Heart right ventricle (tissue), 16 donors: ENCODE results near the gene CTNNB1. TPM values are rescaled to one million over a fixed set of nuclear protein-coding genes. Genes with fewer than 3 reads are reported as not detected.

Experiments used
- ATAC-seq, 8 donors: fragments of 200-7000 bp; cut with Tn5 transposase; one replicate each; pipeline ENCODE4 v1.9.1; 2020; ENCODE audit warnings: mild to moderate bottlenecking in 8 of 8, moderate library complexity in 8 of 8, moderate number of reproducible peaks in 1 of 8
- DNase-seq, 2 donors: peaks; one replicate each; pipeline ENCODE4 v3.0.0-alpha.2; 2020
- H3K27ac ChIP-seq, 10 donors: fragments of 200-600 bp; sonication (generic) in 2 of 10; one replicate each; pipeline versions ENCODE4 v1.5.0 to v1.8.0; 2020 to 2022; ENCODE audit warnings: mild to moderate bottlenecking in 3 of 10
- H3K27me3 ChIP-seq, 7 donors: fragments of 200-600 bp; one replicate each; pipeline ENCODE4 v1.8.0; 2021 to 2022; ENCODE audit warnings: mild to moderate bottlenecking in 2 of 7
- H3K36me3 ChIP-seq, 9 donors: fragments of 200-600 bp; sonication (generic) in 1 of 9; one replicate each; pipeline versions ENCODE4 v1.5.0 to v1.8.0; 2020 to 2022; ENCODE audit warnings: mild to moderate bottlenecking in 2 of 9
- H3K4me1 ChIP-seq, 9 donors: fragments of 200-600 bp; sonication (generic) in 1 of 9; one replicate each; pipeline versions ENCODE4 v1.5.0 to v1.8.0; 2020 to 2022; ENCODE audit warnings: mild to moderate bottlenecking in 4 of 9
- H3K4me3 ChIP-seq, 10 donors: fragments of 200-600 bp; sonication (generic) in 2 of 10; one replicate each; pipeline versions ENCODE4 v1.5.0 to v1.8.0; 2020 to 2022; ENCODE audit warnings: mild to moderate bottlenecking in 7 of 10, moderate library complexity in 2 of 10
- H3K9me3 ChIP-seq, 11 donors: fragments of 200-600 bp in 10 of 11; sonication (generic) in 2 of 11; one replicate each; pipeline versions ENCODE4 v1.5.0 to v1.8.0; 2013 to 2022; ENCODE audit warnings: mild to moderate bottlenecking in 2 of 11, control low read depth in 1 of 11, moderate library complexity in 1 of 11
- CTCF ChIP-seq, 9 donors: fragments of 200-600 bp; sonication (generic) in 2 of 9; IDR thresholded peaks; one replicate each; pipeline versions ENCODE4 v1.5.0 to v1.8.0; 2021 to 2022; ENCODE audit warnings: antibody characterized with exemption in 9 of 9, mild to moderate bottlenecking in 5 of 9, moderate library complexity in 1 of 9
- WGBS, 2 donors: extraction: QIAGEN DNeasy Blood & Tissue Kit; methylation state at CpG; one replicate each; pipeline ENCODE4 v1.1.7; 2013; ENCODE audit warnings: inconsistent platforms in 1 of 2; 5-methylcytosine and 5-hydroxymethylcytosine counted together
- intact Hi-C, 10 donors: fragments of 100-400 bp; cut with DNase I; formaldehyde crosslinking; loops; one replicate each; pipeline versions ENCODE4 v1.11.1 to v1.14.2; 2022
- polyA plus RNA-seq, 2 donors: library from polyadenylated mRNA; stranded (reverse); fragments of 200-250 nt; gene quantifications; one replicate each; pipeline ENCODE4 v1.2.3, GENCODE V29; 2013
- total RNA-seq, 10 donors: library from RNA; stranded (reverse); fragmentation: NEBNext Ultra II Directional in 3 of 10; extraction: Animal tissue kit (Norgen Biotek cat#: 25700) in 3 of 10; gene quantifications; one replicate each; pipeline versions ENCODE4 v1.2.1 to v1.2.4, GENCODE V29; 2021 to 2023
- donor health status: Arrhythmogenic right ventricular cardiomyopathy.
- donor health status: ischemic (EF 13 %, LVEDD 7.1; RV severe dilation, severe dysfunction).
- donor health status: healthy with polysubstance abuse.
- donor health status: DM: no; HTN: yes; CAD: no.
- donor health status: DM: no; HTN: no; CAD: no.
- donor health status: ischemic (EF 25% LVEDD 6.9; RV normal size, moderate dysfunction).
- donor health status: ischemic (EF 25% LVEDD 5.7; RV mildly dilated, moderate dysfunction).
- donor health status: healthy.
- donor health status: DM: yes; HTN: yes; CAD: no.
- donor health status: Ischemic cardiomyopathy.
- donor health status: ischemic (EF 35%, LVEDD 5.7; RV mildly dilated, moderate dysfunction).
- donor health status: nonischemic (EF 11% LVEDD 7.7; RV severe dilation, severe dysfunction).
- donor health status: DM: yes; HTN: yes; CAD: no.
- donor health status: PGD.
- donor health status: ischemic (EF 29% LVEDD 5.4; RV normal size, mild dysfunction).
- donor health status: nonischemic (EF 23%, LVEDD 6.1; RV moderate dilation, normal function).

CTNNB1 gene
- total and polyA plus RNA-seq, 12 donors = 33.2 to 218 (median 172) TPM

GRCh38 chr3:41164777-41165176 lies 34.5 kb upstream of the CTNNB1 start:
- Histone ChIP-seq H3K27ac (no peak overlapping the region), H3K4me1 (no peaks in the 10 kb centered on the region), H3K27me3 (no peaks in the 10 kb centered on the region), H3K4me3 (no peak overlapping the region), H3K9me3 (no peaks in the 10 kb centered on the region), H3K36me3 (no peaks in the 10 kb centered on the region)
- TF ChIP-seq CTCF (IDR thresholded peaks at IDR 0.05) = no peak
- ATAC-seq = no peak
- no peak for DNase-seq
- WGBS, 2 donors = 61 to 72% methylated on average over 2 of the region's 2 CpGs
- intact Hi-C loops = no loop called here

- Histone ChIP-seq H3K4me3 (no peak overlapping the region), H3K9me3 (no peaks in the 10 kb centered on the region), H3K36me3 (no peaks in the 10 kb centered on the region), H3K27me3 (no peaks in the 10 kb centered on the region), H3K4me1 (no peaks in the 10 kb centered on the region), H3K27ac (no peak overlapping the region)
- DNase-seq (no peak), ATAC-seq (no peak)
- 85 to 87% methylated on average over 8 of the region's 8 CpGs for WGBS, 2 donors
- no peak for TF ChIP-seq CTCF (IDR thresholded peaks at IDR 0.05)
- intact Hi-C loops = no loop called here
Observed at GRCh38 chr3:41167722-41168497, 31.4 kb upstream of the CTNNB1 start.

- H3K27me3 ChIP-seq = no peaks in the 10 kb centered on the region
- WGBS, 2 donors = 50 to 55% methylated on average over 5 of the region's 5 CpGs
- no peak for TF ChIP-seq CTCF (IDR thresholded peaks at IDR 0.05)
- DNase-seq = no peak
- no peak overlapping the region for H3K4me3 ChIP-seq
- no peak for ATAC-seq
- H3K4me1 ChIP-seq = no peaks in the 10 kb centered on the region
- no peaks in the 10 kb centered on the region for H3K9me3 ChIP-seq
- H3K27ac ChIP-seq = no peak overlapping the region
- intact Hi-C loops = no loop called here
- no peaks in the 10 kb centered on the region for H3K36me3 ChIP-seq
Observed at GRCh38 chr3:41169023-41169422, 30.3 kb upstream of the CTNNB1 start.

GRCh38 chr3:41173926-41174885 lies 25.1 kb upstream of the CTNNB1 start:
- Histone ChIP-seq H3K4me3 (no peak overlapping the region), H3K36me3 (no peaks in the 10 kb centered on the region), H3K27ac (no peak overlapping the region), H3K27me3 (no peaks in the 10 kb centered on the region), H3K4me1 (no peaks in the 10 kb centered on the region), H3K9me3 (no peaks in the 10 kb centered on the region)
- TF ChIP-seq CTCF (IDR thresholded peaks at IDR 0.05) = no peak
- 57 to 63% methylated on average over 7 of the region's 7 CpGs for WGBS, 2 donors
- intact Hi-C loops = no loop called here
- ATAC-seq (peak in 2 of 8 donors; percentile 30 to 61), DNase-seq (peak in 1 of 2 donors; percentile 5)
